GM12891 (cell line): Measurements from ENCODE around the gene TAF1L.

Source experiments
- PAX5 ChIP-seq: IDR thresholded peaks from 2 replicates; pipeline ENCODE4 v1.6.1; 2011; ENCODE audit warnings: low read length, moderate library complexity, mild to moderate bottlenecking; ENCODE audit not compliant: insufficient read depth, severe bottlenecking
- POLR2A ChIP-seq: IDR thresholded peaks from 2 replicates; pipeline ENCODE4 v1.6.1; 2011; ENCODE audit warnings: low read depth, low read length, control low read depth
- POLR2AphosphoS5 ChIP-seq: IDR thresholded peaks from 2 replicates; pipeline ENCODE4 v1.6.1; 2011; ENCODE audit warnings: low read depth, low read length, control low read depth
- POU2F2 ChIP-seq: IDR thresholded peaks from 2 replicates; pipeline ENCODE4 v1.6.1; 2011; ENCODE audit warnings: low read depth, mild to moderate bottlenecking, control low read depth, low read length, moderate library complexity
- SPI1 ChIP-seq: IDR thresholded peaks from 2 replicates; pipeline ENCODE4 v1.6.1; 2011; ENCODE audit warnings: low read depth, low read length, control low read depth
- TAF1 ChIP-seq: IDR thresholded peaks from 2 replicates; pipeline ENCODE4 v1.6.1; 2011; ENCODE audit warnings: low read depth, low read length, control low read depth

- TF ChIP-seq POLR2A: no peak
- no peak for TF ChIP-seq TAF1
- no peak for TF ChIP-seq POLR2AphosphoS5
- TF ChIP-seq POU2F2: no peak
- no peak for TF ChIP-seq SPI1
- TF ChIP-seq PAX5: no peak
These were observed 28.7 kb downstream of the TAF1L start for GRCh38 chr9:32606811-32607210.
